Measurements from ENCODE around the gene C2orf80.

DNA sequence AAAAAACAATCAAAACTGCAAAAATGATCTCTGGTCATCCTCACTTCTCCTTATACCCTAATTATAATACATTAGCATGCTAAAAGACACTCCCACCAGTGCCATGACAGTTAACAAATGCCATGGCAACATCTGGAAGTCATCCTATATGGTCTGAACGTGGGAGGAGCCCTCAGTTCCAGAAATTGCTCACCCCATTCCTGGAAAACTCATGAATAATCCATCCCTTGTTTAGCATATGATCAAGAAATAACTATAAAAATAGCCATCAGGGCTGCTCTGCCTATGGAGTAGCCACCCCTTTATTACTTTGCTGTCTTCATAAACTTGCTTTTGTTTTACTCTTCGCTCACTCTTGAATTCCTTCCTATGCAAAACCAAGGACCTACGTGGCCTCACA, 5.7 kb upstream of the C2orf80 start:
- TF ChIP-seq, protein P1, sequence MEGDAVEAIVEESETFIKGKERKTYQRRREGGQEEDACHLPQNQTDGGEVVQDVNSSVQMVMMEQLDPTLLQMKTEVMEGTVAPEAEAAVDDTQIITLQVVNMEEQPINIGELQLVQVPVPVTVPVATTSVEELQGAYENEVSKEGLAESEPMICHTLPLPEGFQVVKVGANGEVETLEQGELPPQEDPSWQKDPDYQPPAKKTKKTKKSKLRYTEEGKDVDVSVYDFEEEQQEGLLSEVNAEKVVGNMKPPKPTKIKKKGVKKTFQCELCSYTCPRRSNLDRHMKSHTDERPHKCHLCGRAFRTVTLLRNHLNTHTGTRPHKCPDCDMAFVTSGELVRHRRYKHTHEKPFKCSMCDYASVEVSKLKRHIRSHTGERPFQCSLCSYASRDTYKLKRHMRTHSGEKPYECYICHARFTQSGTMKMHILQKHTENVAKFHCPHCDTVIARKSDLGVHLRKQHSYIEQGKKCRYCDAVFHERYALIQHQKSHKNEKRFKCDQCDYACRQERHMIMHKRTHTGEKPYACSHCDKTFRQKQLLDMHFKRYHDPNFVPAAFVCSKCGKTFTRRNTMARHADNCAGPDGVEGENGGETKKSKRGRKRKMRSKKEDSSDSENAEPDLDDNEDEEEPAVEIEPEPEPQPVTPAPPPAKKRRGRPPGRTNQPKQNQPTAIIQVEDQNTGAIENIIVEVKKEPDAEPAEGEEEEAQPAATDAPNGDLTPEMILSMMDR (IDR thresholded peaks at IDR 0.05), result no peak
- TF ChIP-seq EZH2 (IDR thresholded peaks at IDR 0.05; ENCODE audit: borderline replicate concordance, insufficient read depth, low read depth, low read length, poor library complexity, severe bottlenecking), result no peak

Data from B cell (primary cell).